Endodermal cell (in vitro differentiated cells): Measurements from ENCODE around the gene NEURL4. TPM values are rescaled to one million over a fixed set of nuclear protein-coding genes. Genes with fewer than 3 reads are reported as not detected.

Source experiments
- DNase-seq: peaks from one replicate; pipeline ENCODE4 v3.0.0-alpha.2; 2017
- H3K27ac ChIP-seq: 2 replicates; pipeline ENCODE4 v1.5.1; 2013; ENCODE audit warnings: mild to moderate bottlenecking, low read depth, low read length, moderate library complexity
- H3K27me3 ChIP-seq: 2 replicates; pipeline ENCODE4 v1.6.1; 2013; ENCODE audit warnings: mild to moderate bottlenecking, low read length, moderate library complexity; ENCODE audit not compliant: insufficient read depth, control insufficient read depth, poor library complexity, severe bottlenecking
- H3K36me3 ChIP-seq: 2 replicates; pipeline ENCODE4 v1.7.0; 2013; ENCODE audit warnings: mild to moderate bottlenecking, low read length, moderate library complexity; ENCODE audit not compliant: control insufficient read depth, insufficient read depth
- H3K4me1 ChIP-seq: one replicate; pipeline ENCODE4 v1.7.0; 2013; ENCODE audit warnings: low read length; ENCODE audit not compliant: control insufficient read depth, insufficient read depth
- H3K4me3 ChIP-seq: 2 replicates; pipeline ENCODE4 v1.5.1; 2013; ENCODE audit warnings: mild to moderate bottlenecking, low read length, moderate library complexity
- H3K9ac ChIP-seq: 2 replicates; pipeline ENCODE4 v1.6.1; 2013; ENCODE audit warnings: mild to moderate bottlenecking, low read length, moderate library complexity; ENCODE audit not compliant: poor library complexity, severe bottlenecking; ENCODE audit errors: extremely low read depth
- H3K9me3 ChIP-seq: 2 replicates; pipeline ENCODE4 v1.6.1; 2013; ENCODE audit warnings: mild to moderate bottlenecking, low read length, moderate library complexity; ENCODE audit not compliant: control insufficient read depth
- H3K27ac Mint-ChIP-seq: 2 replicates; pipeline ENCODE4 v1.8.0; 2020; ENCODE audit warnings: mixed read lengths
- H3K27me3 Mint-ChIP-seq: 2 replicates; pipeline ENCODE4 v1.8.0; 2021; ENCODE audit warnings: mild to moderate bottlenecking, mixed read lengths; ENCODE audit not compliant: insufficient read depth
- H3K36me3 Mint-ChIP-seq: 2 replicates; pipeline ENCODE4 v1.8.0; 2020; ENCODE audit warnings: low read depth, mixed read lengths
- H3K4me1 Mint-ChIP-seq: 2 replicates; pipeline ENCODE4 v1.8.0; 2020; ENCODE audit warnings: mixed read lengths
- H3K4me3 Mint-ChIP-seq: 2 replicates; pipeline ENCODE4 v1.8.0; 2020; ENCODE audit warnings: mild to moderate bottlenecking, moderate library complexity, mixed read lengths
- H3K9me3 Mint-ChIP-seq: 2 replicates; pipeline ENCODE4 v1.8.0; 2020; ENCODE audit warnings: mild to moderate bottlenecking, mixed read lengths
- WGBS, 2 experiments: methylation state at CpG; one replicate each; pipeline versions ENCODE4 v1.1.5 to v1.1.7; 2013; ENCODE audit warnings: missing lambda C conversion rate in 2 of 2, mixed read lengths in 1 of 2; ENCODE audit not compliant: insufficient coverage in 1 of 2, insufficient read length in 1 of 2; 5-methylcytosine and 5-hydroxymethylcytosine counted together
- total RNA-seq, 2 donors: library from RNA; stranded (reverse); fragmentation: NEBNext Ultra II Directional in 1 of 2; extraction: Animal tissue kit (Norgen Biotek cat#: 25700) in 1 of 2; gene quantifications; 2 replicates in 1 of 2; 3 replicates in 1 of 2; pipeline ENCODE4 v1.2.1, GENCODE V29; 2021
- TF ChIP-seq, protein P1 (sequence below): fragments of 200-600 bp; sonication (generic); conservative IDR thresholded peaks from 2 replicates; pipeline ENCODE4 v1.5.0; 2021; ENCODE audit warnings: antibody characterized with exemption, mild to moderate bottlenecking

NEURL4 gene
- total RNA-seq, 2 donors from 2014 or later = 51.3 to 52.7 TPM

DNA sequence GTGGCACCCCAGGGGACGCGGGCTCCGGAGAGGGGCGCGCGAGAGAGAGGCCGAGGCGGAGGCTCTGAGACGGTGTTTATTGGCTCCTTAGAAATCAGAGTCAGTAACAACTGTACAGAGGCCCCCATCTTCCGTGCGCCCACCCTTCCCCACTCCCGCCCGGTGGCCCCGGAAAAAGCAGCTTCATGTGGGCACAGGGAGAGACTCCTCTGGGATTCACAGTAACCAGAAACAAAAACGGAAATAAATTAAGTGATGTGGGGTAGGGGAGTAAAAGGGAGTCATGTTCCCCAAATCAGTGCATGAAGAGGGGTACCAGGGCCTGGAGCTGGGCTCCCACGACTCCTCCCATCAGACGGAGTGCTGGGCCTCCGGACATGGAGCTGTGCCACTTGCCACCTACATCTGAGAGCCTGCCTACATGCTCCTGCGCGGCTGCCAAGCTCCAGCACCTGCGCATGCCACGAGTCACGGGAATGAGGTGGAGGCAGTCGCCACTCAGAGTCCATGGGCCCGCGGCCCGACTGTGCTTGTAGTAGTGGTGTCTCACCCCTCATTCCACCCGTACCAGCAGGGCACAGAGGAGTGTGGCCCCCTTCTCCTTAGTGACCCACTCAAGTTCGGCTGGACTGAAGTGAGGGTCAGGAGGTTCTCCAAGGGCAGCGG, 13.4 kb downstream of the NEURL4 start:
- 52 to 72% methylated on average over 17 to 30 of the region's 30 CpGs for WGBS, 2 experiments
- TF ChIP-seq, protein P1, sequence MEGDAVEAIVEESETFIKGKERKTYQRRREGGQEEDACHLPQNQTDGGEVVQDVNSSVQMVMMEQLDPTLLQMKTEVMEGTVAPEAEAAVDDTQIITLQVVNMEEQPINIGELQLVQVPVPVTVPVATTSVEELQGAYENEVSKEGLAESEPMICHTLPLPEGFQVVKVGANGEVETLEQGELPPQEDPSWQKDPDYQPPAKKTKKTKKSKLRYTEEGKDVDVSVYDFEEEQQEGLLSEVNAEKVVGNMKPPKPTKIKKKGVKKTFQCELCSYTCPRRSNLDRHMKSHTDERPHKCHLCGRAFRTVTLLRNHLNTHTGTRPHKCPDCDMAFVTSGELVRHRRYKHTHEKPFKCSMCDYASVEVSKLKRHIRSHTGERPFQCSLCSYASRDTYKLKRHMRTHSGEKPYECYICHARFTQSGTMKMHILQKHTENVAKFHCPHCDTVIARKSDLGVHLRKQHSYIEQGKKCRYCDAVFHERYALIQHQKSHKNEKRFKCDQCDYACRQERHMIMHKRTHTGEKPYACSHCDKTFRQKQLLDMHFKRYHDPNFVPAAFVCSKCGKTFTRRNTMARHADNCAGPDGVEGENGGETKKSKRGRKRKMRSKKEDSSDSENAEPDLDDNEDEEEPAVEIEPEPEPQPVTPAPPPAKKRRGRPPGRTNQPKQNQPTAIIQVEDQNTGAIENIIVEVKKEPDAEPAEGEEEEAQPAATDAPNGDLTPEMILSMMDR = no peak
- no peak for DNase-seq
- Histone ChIP-seq H3K27ac (peak overlapping the region; percentile 44), H3K36me3 (peaks cover 59% of the 10 kb centered on the region), H3K4me1 (peaks cover 5% of the 10 kb centered on the region), H3K4me3 (peak overlapping the region; percentile 85), H3K9me3 (no peaks in the 10 kb centered on the region), H3K9ac (peak overlapping the region; percentile 74), H3K27me3 (no peaks in the 10 kb centered on the region)
- no peaks in the 10 kb centered on the region for H3K9me3 Mint-ChIP-seq
- peaks cover 9% of the 10 kb centered on the region for H3K4me1 Mint-ChIP-seq
- peak overlapping the region; percentile 91 for H3K27ac Mint-ChIP-seq
- H3K27me3 Mint-ChIP-seq = no peaks in the 10 kb centered on the region
- peak overlapping the region; percentile 72 for H3K4me3 Mint-ChIP-seq
- peaks cover 57% of the 10 kb centered on the region for H3K36me3 Mint-ChIP-seq

DNA sequence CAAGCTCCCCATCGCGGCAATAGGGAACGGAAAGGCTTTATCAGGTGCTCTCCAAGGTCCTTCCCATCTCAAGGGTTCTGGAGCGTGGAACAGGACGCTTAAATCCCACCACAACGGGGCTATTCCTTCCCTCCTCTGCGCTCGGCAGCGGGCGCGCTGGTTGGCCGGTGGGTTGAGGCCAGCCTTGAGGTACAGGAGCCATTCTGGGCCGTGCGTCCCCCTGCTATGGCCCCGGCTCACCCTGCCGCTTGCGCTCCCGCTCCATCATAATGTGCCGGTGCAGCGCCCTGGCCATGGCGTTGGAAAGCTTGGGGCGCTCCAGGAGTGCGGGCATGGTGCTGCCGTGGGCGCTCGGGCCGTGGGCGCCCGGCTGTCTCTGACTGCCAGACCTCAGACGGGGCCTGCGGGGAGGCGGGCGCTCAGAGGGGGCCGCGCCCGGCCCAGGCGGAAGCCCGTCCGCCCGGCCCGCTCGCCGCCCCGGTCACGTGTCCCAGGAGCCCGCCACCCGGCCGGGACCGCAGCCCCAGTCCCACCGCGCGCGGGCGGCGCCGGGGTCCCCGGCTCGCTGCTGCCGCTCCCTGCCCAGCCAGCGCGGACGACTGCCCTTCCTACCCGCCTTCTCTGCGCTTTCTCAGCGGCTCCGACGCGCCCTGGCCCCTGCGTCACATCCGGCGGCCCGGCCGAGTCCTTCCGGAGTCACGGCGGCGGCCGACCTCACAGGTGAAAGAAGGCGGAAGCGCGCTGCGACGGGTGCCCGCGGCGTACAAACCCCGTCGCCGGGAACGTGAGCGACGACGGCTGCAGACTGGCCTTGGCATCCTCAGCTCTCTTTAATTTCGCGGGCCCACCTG, 14.2 kb downstream of the NEURL4 start, which contains the start of gene GPS2:
GPS2 (minus strand) TSS at position 642 of the 851 bp plus-strand sequence; CDS start at position 334, 308 bp downstream.
- H3K36me3 Mint-ChIP-seq = peaks cover 58% of the 10 kb centered on the region
- no peaks in the 10 kb centered on the region for H3K9me3 Mint-ChIP-seq
- Histone ChIP-seq H3K27me3 (no peaks in the 10 kb centered on the region), H3K27ac (peak within 1 kb of the TSS; percentile 44), H3K9me3 (no peaks in the 10 kb centered on the region), H3K9ac (peak within 1 kb of the TSS; percentile 74), H3K4me1 (peaks cover 5% of the 10 kb centered on the region), H3K36me3 (peaks cover 61% of the 10 kb centered on the region), H3K4me3 (peak within 1 kb of the TSS; percentile 85)
- peak; percentile 98 for DNase-seq
- peaks cover 15% of the 10 kb centered on the region for H3K4me1 Mint-ChIP-seq
- no peaks in the 10 kb centered on the region for H3K27me3 Mint-ChIP-seq
- TF ChIP-seq, protein P1 = no peak
- peak within 1 kb of the TSS; percentile 91 for H3K27ac Mint-ChIP-seq
- WGBS, 2 experiments = 0% methylated on average over 50 to 95 of the region's 95 CpGs
- peak within 1 kb of the TSS; percentile 72 for H3K4me3 Mint-ChIP-seq

DNA sequence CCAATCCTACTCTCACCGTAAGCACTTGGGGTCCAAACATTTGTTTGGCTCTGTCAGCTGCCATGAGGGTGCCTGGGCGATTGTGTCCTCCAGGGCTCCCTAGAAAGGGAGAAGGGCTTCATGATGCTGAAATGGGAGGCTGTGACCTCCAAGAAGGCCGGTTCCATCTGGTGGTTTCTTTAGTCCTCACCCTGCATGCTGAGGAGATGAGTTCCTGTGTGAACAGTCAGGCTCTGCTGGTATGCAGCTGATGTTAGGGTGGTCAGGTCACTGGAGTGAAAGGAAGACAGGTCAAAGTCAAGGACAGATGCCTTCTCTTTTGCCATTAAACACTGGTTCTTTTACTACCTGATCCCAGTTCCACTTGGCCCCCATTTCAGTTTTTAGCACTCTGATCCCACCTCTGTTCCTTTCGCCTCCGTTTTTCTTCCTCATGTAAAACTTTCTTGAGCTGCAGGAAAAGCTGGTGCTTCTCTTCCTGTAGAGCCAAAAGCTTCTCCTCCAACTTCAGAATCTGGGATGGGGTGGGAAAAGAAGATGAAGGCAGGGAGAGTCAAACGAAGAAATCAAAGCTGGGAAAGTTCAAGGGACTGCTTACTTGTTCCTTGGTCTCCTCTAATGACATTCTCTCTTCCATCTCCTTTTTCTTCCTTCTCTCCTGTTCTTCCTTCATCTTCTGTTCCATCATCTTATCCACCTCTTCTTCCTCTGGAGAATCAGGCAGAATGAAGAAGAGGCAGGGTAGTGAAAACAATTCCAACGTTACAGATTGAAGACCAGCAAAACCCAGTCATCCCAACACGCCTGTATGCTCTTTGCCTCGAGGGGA, 15.0 kb downstream of the NEURL4 start:
- peaks cover 5% of the 10 kb centered on the region for H3K4me1 ChIP-seq
- H3K4me3 Mint-ChIP-seq = peak overlapping the region; percentile 72
- peak overlapping the region; percentile 85 for H3K4me3 ChIP-seq
- DNase-seq = no peak
- H3K36me3 Mint-ChIP-seq = peaks cover 66% of the 10 kb centered on the region
- H3K27ac Mint-ChIP-seq = peak overlapping the region; percentile 67
- TF ChIP-seq, protein P1 = no peak
- no peaks in the 10 kb centered on the region for H3K27me3 ChIP-seq
- no peak overlapping the region for H3K9ac ChIP-seq
- H3K9me3 ChIP-seq = no peaks in the 10 kb centered on the region
- H3K27ac ChIP-seq = no peak overlapping the region
- H3K4me1 Mint-ChIP-seq = peaks cover 23% of the 10 kb centered on the region
- H3K36me3 ChIP-seq = peaks cover 68% of the 10 kb centered on the region
- no peaks in the 10 kb centered on the region for H3K9me3 Mint-ChIP-seq
- 48 to 80% methylated on average over 5 to 9 of the region's 9 CpGs for WGBS, 2 experiments
- no peaks in the 10 kb centered on the region for H3K27me3 Mint-ChIP-seq
